ENCODE data around the gene PNMA6F. TPM values are rescaled to one million over a fixed set of nuclear protein-coding genes. Genes with fewer than 3 reads are reported as not detected.
A peak's percentile ranks its signal among the peaks of the same experiment; 100 is the strongest.
"Not testable (repeated sequence)": the region's sequence is repeated elsewhere in the genome, so short reads cannot be mapped to it uniquely, and the experiment has no call there.

Gene PNMA6F
- total and polyA plus RNA-seq, 5 donors from 2014 or later, result not detected

GRCh38 chrX:153293485-153294071 is 28.0 kb downstream of the PNMA6F start:
- DNase-seq (peak in 1 of 3 donors; percentile 36), ATAC-seq (ENCODE audit: low read depth in 2 of 2) (peak; percentile 55 to 66)
- H3K27me3 Mint-ChIP-seq, result peaks cover 13% of the 10 kb centered on the region
- H3K27me3 ChIP-seq (ENCODE audit: control insufficient read depth, insufficient read depth, low read length); H3K9me3 Mint-ChIP-seq; H3K4me1 ChIP-seq (ENCODE audit: control insufficient read depth, insufficient read depth, low read length, poor library complexity, severe bottlenecking); H3K4me3 ChIP-seq (ENCODE audit: low read depth, low read length); H3K9me3 ChIP-seq (ENCODE audit: control insufficient read depth in 2 of 2, low read length in 2 of 2); H3K36me3 ChIP-seq (ENCODE audit: control insufficient read depth, insufficient read depth, low read length); H3K36me3 Mint-ChIP-seq; H3K27ac ChIP-seq (ENCODE audit: insufficient read depth, low read length, poor library complexity, severe bottlenecking): not testable (repeated sequence)
- H3K4me1 Mint-ChIP-seq, result peaks cover 5 to 12% (median 10%) of the 10 kb centered on the region in 4 donors
- peak overlapping the region in 2 of 4 donors; percentile 11 for H3K4me3 Mint-ChIP-seq
- peak overlapping the region in 2 of 3 donors; percentile 50 to 60 for H3K27ac Mint-ChIP-seq

- not testable (repeated sequence) for DNase-seq; H3K27me3 ChIP-seq (ENCODE audit: control insufficient read depth, insufficient read depth, low read length); H3K9me3 ChIP-seq (ENCODE audit: control insufficient read depth in 2 of 2, low read length in 2 of 2); H3K36me3 ChIP-seq (ENCODE audit: control insufficient read depth, insufficient read depth, low read length); H3K4me1 ChIP-seq (ENCODE audit: control insufficient read depth, insufficient read depth, low read length, poor library complexity, severe bottlenecking); H3K9me3 Mint-ChIP-seq; H3K27ac ChIP-seq (ENCODE audit: insufficient read depth, low read length, poor library complexity, severe bottlenecking); H3K4me1 Mint-ChIP-seq; H3K4me3 ChIP-seq (ENCODE audit: low read depth, low read length); H3K36me3 Mint-ChIP-seq; H3K4me3 Mint-ChIP-seq; ATAC-seq (ENCODE audit: low read depth in 2 of 2); H3K27ac Mint-ChIP-seq; H3K27me3 Mint-ChIP-seq
Observed at GRCh38 chrX:153288807-153289206, 32.8 kb downstream of the PNMA6F start.

GRCh38 chrX:153285678-153286077 is 35.9 kb downstream of the PNMA6F start:
- H3K27me3 ChIP-seq (ENCODE audit: control insufficient read depth, insufficient read depth, low read length); H3K4me1 Mint-ChIP-seq; H3K9me3 Mint-ChIP-seq; ATAC-seq (ENCODE audit: low read depth in 2 of 2); H3K36me3 Mint-ChIP-seq; DNase-seq; H3K27ac ChIP-seq (ENCODE audit: insufficient read depth, low read length, poor library complexity, severe bottlenecking); H3K27me3 Mint-ChIP-seq; H3K36me3 ChIP-seq (ENCODE audit: control insufficient read depth, insufficient read depth, low read length); H3K4me3 Mint-ChIP-seq; H3K4me1 ChIP-seq (ENCODE audit: control insufficient read depth, insufficient read depth, low read length, poor library complexity, severe bottlenecking); H3K4me3 ChIP-seq (ENCODE audit: low read depth, low read length); H3K9me3 ChIP-seq (ENCODE audit: control insufficient read depth in 2 of 2, low read length in 2 of 2); H3K27ac Mint-ChIP-seq: not testable (repeated sequence)

- H3K36me3 ChIP-seq (ENCODE audit: control insufficient read depth, insufficient read depth, low read length); DNase-seq; H3K4me3 ChIP-seq (ENCODE audit: low read depth, low read length); H3K27ac ChIP-seq (ENCODE audit: insufficient read depth, low read length, poor library complexity, severe bottlenecking); H3K4me1 ChIP-seq (ENCODE audit: control insufficient read depth, insufficient read depth, low read length, poor library complexity, severe bottlenecking); H3K36me3 Mint-ChIP-seq; H3K27me3 Mint-ChIP-seq; H3K4me1 Mint-ChIP-seq; H3K9me3 ChIP-seq (ENCODE audit: control insufficient read depth in 2 of 2, low read length in 2 of 2); H3K27me3 ChIP-seq (ENCODE audit: control insufficient read depth, insufficient read depth, low read length); H3K4me3 Mint-ChIP-seq; H3K9me3 Mint-ChIP-seq; H3K27ac Mint-ChIP-seq; ATAC-seq (ENCODE audit: low read depth in 2 of 2): not testable (repeated sequence)
Observed at GRCh38 chrX:153283982-153284381, 37.6 kb downstream of the PNMA6F start.

- not testable (repeated sequence) for H3K4me1 ChIP-seq (ENCODE audit: control insufficient read depth, insufficient read depth, low read length, poor library complexity, severe bottlenecking); H3K4me3 Mint-ChIP-seq; H3K9me3 Mint-ChIP-seq; H3K27me3 Mint-ChIP-seq; DNase-seq; ATAC-seq (ENCODE audit: low read depth in 2 of 2); H3K36me3 Mint-ChIP-seq; H3K27me3 ChIP-seq (ENCODE audit: control insufficient read depth, insufficient read depth, low read length); H3K4me1 Mint-ChIP-seq; H3K27ac ChIP-seq (ENCODE audit: insufficient read depth, low read length, poor library complexity, severe bottlenecking); H3K4me3 ChIP-seq (ENCODE audit: low read depth, low read length); H3K27ac Mint-ChIP-seq; H3K36me3 ChIP-seq (ENCODE audit: control insufficient read depth, insufficient read depth, low read length); H3K9me3 ChIP-seq (ENCODE audit: control insufficient read depth in 2 of 2, low read length in 2 of 2)
Observed at GRCh38 chrX:153281784-153282183, 39.8 kb downstream of the PNMA6F start.

GRCh38 chrX:153279304-153279703 is 42.3 kb downstream of the PNMA6F start:
- not testable (repeated sequence) for H3K27ac Mint-ChIP-seq, H3K4me3 Mint-ChIP-seq

GRCh38 chrX:153276049-153276448 is 45.5 kb downstream of the PNMA6F start:
- H3K27ac ChIP-seq (ENCODE audit: insufficient read depth, low read length, poor library complexity, severe bottlenecking); H3K36me3 ChIP-seq (ENCODE audit: control insufficient read depth, insufficient read depth, low read length); DNase-seq; H3K27me3 ChIP-seq (ENCODE audit: control insufficient read depth, insufficient read depth, low read length); H3K36me3 Mint-ChIP-seq; H3K4me1 Mint-ChIP-seq; H3K9me3 Mint-ChIP-seq; H3K27ac Mint-ChIP-seq; ATAC-seq (ENCODE audit: low read depth in 2 of 2); H3K4me1 ChIP-seq (ENCODE audit: control insufficient read depth, insufficient read depth, low read length, poor library complexity, severe bottlenecking); H3K4me3 ChIP-seq (ENCODE audit: low read depth, low read length); H3K9me3 ChIP-seq (ENCODE audit: control insufficient read depth in 2 of 2, low read length in 2 of 2); H3K4me3 Mint-ChIP-seq; H3K27me3 Mint-ChIP-seq: not testable (repeated sequence)

More at GRCh38 chrX:153279304-153279703, 42.3 kb downstream of the PNMA6F start:
- not testable (repeated sequence) for H3K36me3 Mint-ChIP-seq; H3K27ac ChIP-seq (ENCODE audit: insufficient read depth, low read length, poor library complexity, severe bottlenecking); H3K4me1 ChIP-seq (ENCODE audit: control insufficient read depth, insufficient read depth, low read length, poor library complexity, severe bottlenecking); DNase-seq; H3K4me1 Mint-ChIP-seq; H3K9me3 ChIP-seq (ENCODE audit: control insufficient read depth in 2 of 2, low read length in 2 of 2); H3K36me3 ChIP-seq (ENCODE audit: control insufficient read depth, insufficient read depth, low read length); H3K9me3 Mint-ChIP-seq; ATAC-seq (ENCODE audit: low read depth in 2 of 2); H3K4me3 ChIP-seq (ENCODE audit: low read depth, low read length); H3K27me3 Mint-ChIP-seq; H3K27me3 ChIP-seq (ENCODE audit: control insufficient read depth, insufficient read depth, low read length)

GRCh38 chrX:153275418-153275817 is 46.1 kb downstream of the PNMA6F start:
- H3K4me1 Mint-ChIP-seq; H3K9me3 Mint-ChIP-seq; H3K27me3 ChIP-seq (ENCODE audit: control insufficient read depth, insufficient read depth, low read length); H3K4me3 ChIP-seq (ENCODE audit: low read depth, low read length); ATAC-seq (ENCODE audit: low read depth in 2 of 2); DNase-seq; H3K4me3 Mint-ChIP-seq; H3K4me1 ChIP-seq (ENCODE audit: control insufficient read depth, insufficient read depth, low read length, poor library complexity, severe bottlenecking); H3K27ac ChIP-seq (ENCODE audit: insufficient read depth, low read length, poor library complexity, severe bottlenecking); H3K27me3 Mint-ChIP-seq; H3K27ac Mint-ChIP-seq; H3K36me3 ChIP-seq (ENCODE audit: control insufficient read depth, insufficient read depth, low read length); H3K36me3 Mint-ChIP-seq; H3K9me3 ChIP-seq (ENCODE audit: control insufficient read depth in 2 of 2, low read length in 2 of 2): not testable (repeated sequence)
